Gastrocnemius medialis (tissue), 4 donors: Measurements from ENCODE around the gene LSM14A. TPM values are rescaled to one million over a fixed set of nuclear protein-coding genes. Genes with fewer than 3 reads are reported as not detected.
"Not testable (repeated sequence)": the region's sequence is repeated elsewhere in the genome, so short reads cannot be mapped to it uniquely, and the experiment has no call there.

Experiments
- ATAC-seq, 2 donors: fragments of 150-250 bp; one replicate each; pipeline ENCODE4 v1.9.1; 2016
- DNase-seq, 2 donors: peaks; one replicate each; pipeline ENCODE4 v3.0.0-alpha.2; 2019
- H3K27ac ChIP-seq, 4 donors: fragments of 200-600 bp; sonication (generic); 1 replicate in 1 of 4; 2 replicates in 3 of 4; pipeline ENCODE4 v1.5.1; 2016 to 2018; ENCODE audit warnings: mild to moderate bottlenecking in 2 of 4, moderate library complexity in 1 of 4
- H3K27me3 ChIP-seq, 3 donors: fragments of 200-600 bp; sonication (generic) in 2 of 3; 1 replicate in 1 of 3; 2 replicates in 2 of 3; pipeline versions ENCODE4 v1.5.1 to v1.6.0; 2016 to 2019; ENCODE audit warnings: mild to moderate bottlenecking in 1 of 3, moderate library complexity in 1 of 3
- H3K36me3 ChIP-seq, 2 donors: fragments of 200-600 bp; sonication (generic) in 1 of 2; one replicate each; pipeline ENCODE4 v1.5.1; 2017 to 2018
- H3K4me1 ChIP-seq, 2 donors: fragments of 200-600 bp; sonication (generic) in 1 of 2; one replicate each; pipeline ENCODE4 v1.5.1; 2016 to 2017; ENCODE audit warnings: mild to moderate bottlenecking in 2 of 2
- H3K4me3 ChIP-seq, 4 donors: fragments of 200-600 bp; sonication (generic) in 3 of 4; 1 replicate in 1 of 4; 2 replicates in 3 of 4; pipeline ENCODE4 v1.5.1; 2016 to 2019; ENCODE audit warnings: mild to moderate bottlenecking in 2 of 4
- H3K9me3 ChIP-seq, 3 donors: fragments of 200-600 bp; sonication (generic) in 2 of 3; 1 replicate in 1 of 3; 2 replicates in 2 of 3; pipeline ENCODE4 v1.5.1; 2016 to 2019
- POLR2A ChIP-seq, 2 donors: fragments of 450-650 bp; IDR thresholded peaks; one replicate each; pipeline ENCODE4 v1.6.1; 2017; ENCODE audit warnings: antibody characterized with exemption in 2 of 2, mild to moderate bottlenecking in 2 of 2, moderate library complexity in 2 of 2
- in situ Hi-C, 4 donors: fragments of 200-750 bp; cut with MboI; loops; one replicate each; pipeline versions ENCODE4 v1.15.0 to v1.8.0; 2017; ENCODE audit warnings: low sequenced_read_pairs in 4 of 4
- intact Hi-C: fragments of 100-400 bp; cut with DNase I; formaldehyde crosslinking; loops from one replicate; pipeline ENCODE4 v1.15.1; 2023; ENCODE audit warnings: low total_unique reads
- total RNA-seq, 4 donors: library from RNA; depleted of rRNA; stranded (reverse); fragments of >200 nt; gene quantifications; one replicate each; pipeline versions ENCODE4 v1.1.0 to v1.2.3, GENCODE V29; 2016
- TF ChIP-seq, protein P1 (sequence below), 5 experiments: fragments of 450-650 bp in 3 of 5; fragments of 200-600 bp in 2 of 5; sonication (generic) in 2 of 5; IDR thresholded peaks in 4 of 5; conservative IDR thresholded peaks in 1 of 5; 1 replicate in 4 of 5; 2 replicates in 1 of 5; pipeline ENCODE4 v1.5.1; 2016 to 2019; ENCODE audit warnings: antibody characterized with exemption in 5 of 5, mild to moderate bottlenecking in 3 of 5, moderate library complexity in 3 of 5

Gene LSM14A
- total RNA-seq, 4 donors from 2014 or later = 104 to 120 (median 115) TPM

DNA sequence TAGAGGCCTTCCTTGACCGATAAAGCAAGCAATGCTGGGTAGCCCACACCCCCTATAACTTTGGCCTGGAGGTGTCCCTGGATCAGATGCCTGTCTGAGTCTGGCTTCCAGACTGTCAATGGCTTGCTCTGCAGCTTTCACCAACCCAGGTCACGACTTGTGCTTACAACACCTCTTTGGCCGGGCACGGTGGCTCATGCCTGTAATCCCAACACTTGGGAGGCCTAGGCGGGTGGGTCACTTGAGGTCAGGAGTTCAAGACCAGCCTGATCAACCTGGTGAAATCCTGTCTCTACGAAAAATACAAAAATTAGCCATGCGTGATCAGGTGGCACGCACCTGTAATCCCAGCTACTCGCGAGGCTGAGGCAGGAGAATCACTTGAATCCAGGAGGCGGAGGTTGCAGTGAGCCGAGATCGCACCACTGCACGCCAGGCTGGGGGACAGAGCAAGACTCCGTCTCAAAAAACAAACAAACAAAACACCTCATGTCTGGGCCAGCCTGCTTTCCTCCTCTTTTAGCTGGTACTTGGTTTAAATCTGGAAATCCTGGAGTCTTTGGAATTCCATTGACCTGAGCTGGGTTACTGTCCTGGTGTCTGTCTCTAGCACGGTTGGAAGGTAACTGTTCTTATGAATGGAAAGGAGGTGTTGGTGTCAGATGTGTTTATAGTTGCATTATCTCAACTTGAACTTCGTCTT, 71.7 kb downstream of the LSM14A start:
- Histone ChIP-seq H3K27me3 (no peaks in the 10 kb centered on the region), H3K27ac (peak overlapping the region in 3 of 4 donors; percentile 25 to 36 (median 35)), H3K9me3 (no peaks in the 10 kb centered on the region), H3K4me1 (peaks cover 9 to 14% of the 10 kb centered on the region in 2 donors), H3K36me3 (no peaks in the 10 kb centered on the region), H3K4me3 (no peak overlapping the region)
- in situ Hi-C loops (loop anchor here in 2 of 4 donors (25.0 kb wide), 1 partner anchor 93 kb away; no protein-coding TSS in a partner anchor), intact Hi-C loops (no loop called here)
- ATAC-seq = peak; percentile 37 to 60
- TF ChIP-seq, protein P1, sequence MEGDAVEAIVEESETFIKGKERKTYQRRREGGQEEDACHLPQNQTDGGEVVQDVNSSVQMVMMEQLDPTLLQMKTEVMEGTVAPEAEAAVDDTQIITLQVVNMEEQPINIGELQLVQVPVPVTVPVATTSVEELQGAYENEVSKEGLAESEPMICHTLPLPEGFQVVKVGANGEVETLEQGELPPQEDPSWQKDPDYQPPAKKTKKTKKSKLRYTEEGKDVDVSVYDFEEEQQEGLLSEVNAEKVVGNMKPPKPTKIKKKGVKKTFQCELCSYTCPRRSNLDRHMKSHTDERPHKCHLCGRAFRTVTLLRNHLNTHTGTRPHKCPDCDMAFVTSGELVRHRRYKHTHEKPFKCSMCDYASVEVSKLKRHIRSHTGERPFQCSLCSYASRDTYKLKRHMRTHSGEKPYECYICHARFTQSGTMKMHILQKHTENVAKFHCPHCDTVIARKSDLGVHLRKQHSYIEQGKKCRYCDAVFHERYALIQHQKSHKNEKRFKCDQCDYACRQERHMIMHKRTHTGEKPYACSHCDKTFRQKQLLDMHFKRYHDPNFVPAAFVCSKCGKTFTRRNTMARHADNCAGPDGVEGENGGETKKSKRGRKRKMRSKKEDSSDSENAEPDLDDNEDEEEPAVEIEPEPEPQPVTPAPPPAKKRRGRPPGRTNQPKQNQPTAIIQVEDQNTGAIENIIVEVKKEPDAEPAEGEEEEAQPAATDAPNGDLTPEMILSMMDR (IDR thresholded peaks at IDR 0.05 in 4 of 5, conservative IDR thresholded peaks at IDR 0.05 in 1 of 5) = no peak
- no peak for TF ChIP-seq POLR2A (IDR thresholded peaks at IDR 0.05)
- DNase-seq = no peak

DNA sequence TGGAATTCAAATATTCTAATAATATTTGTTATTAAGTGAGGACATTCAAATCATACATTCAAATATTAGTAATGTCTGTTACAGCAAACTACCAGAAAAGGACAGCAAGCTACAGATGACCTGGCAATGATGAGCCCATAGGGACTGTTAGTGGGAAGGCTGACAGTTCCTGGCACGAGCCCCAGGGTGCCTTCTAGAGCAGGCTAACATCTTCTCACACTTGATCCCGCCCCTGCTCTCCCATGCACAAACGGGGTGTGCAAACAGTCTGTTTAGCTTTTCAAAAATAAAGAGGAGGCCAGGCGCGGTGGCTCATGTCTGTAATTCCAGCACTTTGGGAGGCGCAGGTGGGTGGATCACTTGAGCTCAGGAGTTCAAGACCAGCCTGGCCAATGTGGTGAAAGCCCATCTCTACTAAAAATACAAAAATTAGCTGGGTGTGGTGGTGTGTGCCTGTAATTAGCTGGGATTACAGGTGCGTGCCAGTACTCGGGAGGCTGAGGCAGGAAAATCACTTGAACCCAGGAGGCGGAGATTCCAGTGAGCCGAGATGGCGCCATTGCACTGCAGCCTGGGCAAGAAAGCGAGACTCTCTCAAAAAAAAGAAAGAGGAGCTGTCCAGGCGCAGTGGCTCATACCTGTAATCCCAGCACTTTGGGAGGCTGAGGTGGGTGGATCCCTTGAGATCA, 72.5 kb downstream of the LSM14A start:
- ATAC-seq (no peak), DNase-seq (no peak)
- Histone ChIP-seq H3K4me3 (no peak overlapping the region), H3K4me1 (peaks cover 9 to 14% of the 10 kb centered on the region in 2 donors), H3K27ac (no peak overlapping the region), H3K36me3 (no peaks in the 10 kb centered on the region), H3K27me3 (no peaks in the 10 kb centered on the region), H3K9me3 (no peaks in the 10 kb centered on the region)
- intact Hi-C loops (no loop called here), in situ Hi-C loops (loop anchor here in 2 of 4 donors (25.0 kb wide), 1 partner anchor 93 kb away; no protein-coding TSS in a partner anchor)
- no peak for TF ChIP-seq POLR2A (IDR thresholded peaks at IDR 0.05)
- TF ChIP-seq, protein P1 (IDR thresholded peaks at IDR 0.05 in 4 of 5, conservative IDR thresholded peaks at IDR 0.05 in 1 of 5) = no peak

DNA sequence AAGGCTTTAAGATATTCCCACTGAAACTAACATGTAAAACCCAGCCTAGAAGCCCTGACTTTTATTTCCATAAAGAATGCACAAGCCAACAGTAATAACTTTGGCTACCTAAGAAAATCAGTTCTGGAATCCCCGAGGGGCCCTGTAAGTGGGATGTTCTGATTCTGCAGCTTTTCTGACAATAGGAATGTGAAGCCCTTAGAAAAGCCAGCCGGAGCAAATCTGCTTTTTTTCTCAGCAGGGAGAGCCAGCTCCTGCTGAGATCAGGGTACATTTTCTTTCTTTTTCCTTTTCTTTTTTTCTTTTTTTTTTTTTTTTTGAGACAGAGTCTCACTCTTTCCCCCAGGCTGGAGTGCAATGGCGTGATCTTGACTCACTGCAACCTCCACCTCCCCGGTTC, 74.0 kb downstream of the LSM14A start:
- Histone ChIP-seq H3K9me3 (no peaks in the 10 kb centered on the region), H3K27me3 (no peaks in the 10 kb centered on the region), H3K36me3 (no peaks in the 10 kb centered on the region), H3K27ac (no peak overlapping the region), H3K4me3 (no peak overlapping the region), H3K4me1 (peaks cover 9 to 14% of the 10 kb centered on the region in 2 donors)
- no peak for TF ChIP-seq POLR2A (IDR thresholded peaks at IDR 0.05)
- TF ChIP-seq, protein P1 (IDR thresholded peaks at IDR 0.05 in 4 of 5, conservative IDR thresholded peaks at IDR 0.05 in 1 of 5) = no peak
- in situ Hi-C loops (loop anchor here in 2 of 4 donors (25.0 kb wide), 1 partner anchor 91 kb away; no protein-coding TSS in a partner anchor), intact Hi-C loops (no loop called here)
- DNase-seq (no peak), ATAC-seq (no peak)

DNA sequence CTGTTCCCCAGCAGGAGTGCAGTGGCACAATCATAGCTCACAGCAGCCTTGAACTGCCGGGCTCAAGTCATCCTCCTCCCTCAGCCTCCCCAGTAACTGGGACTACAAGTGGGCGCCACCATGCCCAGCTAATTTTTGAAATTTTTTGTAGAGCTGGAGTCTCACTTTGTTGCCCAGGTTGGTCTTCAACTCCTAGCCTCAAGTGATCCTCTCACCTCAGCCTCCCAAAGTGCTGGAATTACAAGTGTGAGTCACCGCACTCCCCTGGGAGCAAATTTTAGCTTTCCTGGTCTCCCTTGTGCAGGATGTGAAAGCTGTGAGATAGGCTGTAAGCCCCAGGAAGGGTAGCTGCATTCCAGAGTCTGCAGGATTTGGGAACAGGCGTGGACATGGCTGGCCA, 76.6 kb downstream of the LSM14A start:
- H3K4me1 ChIP-seq = peaks cover 3 to 6% of the 10 kb centered on the region in 2 donors
- no peaks in the 10 kb centered on the region for H3K36me3 ChIP-seq
- no peak overlapping the region for H3K4me3 ChIP-seq
- no peak overlapping the region for H3K27ac ChIP-seq
- ATAC-seq (no peak), DNase-seq (no peak)
- H3K27me3 ChIP-seq = no peaks in the 10 kb centered on the region
- H3K9me3 ChIP-seq = no peaks in the 10 kb centered on the region
- in situ Hi-C loops = loop anchor here in 2 of 4 donors (25.0 kb wide), 1 partner anchor 88 kb away; no protein-coding TSS in a partner anchor
- intact Hi-C loops = no loop called here
- TF ChIP-seq, protein P1 (IDR thresholded peaks at IDR 0.05 in 4 of 5, conservative IDR thresholded peaks at IDR 0.05 in 1 of 5) = no peak
- TF ChIP-seq POLR2A (IDR thresholded peaks at IDR 0.05) = no peak

DNA sequence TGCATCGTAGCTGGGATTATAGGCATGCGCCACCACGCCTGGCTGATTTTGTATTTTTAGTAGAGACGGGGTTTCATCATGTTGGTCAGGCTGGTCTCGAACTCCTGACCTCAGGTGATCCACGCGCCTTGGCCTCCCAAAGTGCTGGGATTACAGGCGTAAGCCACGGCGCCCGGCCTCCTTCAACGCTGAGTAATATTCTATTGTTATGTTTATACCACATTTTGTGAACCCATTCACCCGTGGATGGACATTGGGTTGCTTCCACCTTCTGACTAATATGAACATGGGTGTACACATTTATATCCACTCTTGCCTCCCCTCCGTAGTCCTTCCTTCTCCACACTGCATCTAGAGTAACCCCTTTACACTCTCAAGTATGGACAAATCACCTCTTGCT, 80.9 kb downstream of the LSM14A start:
- not testable (repeated sequence) for DNase-seq, H3K27ac ChIP-seq, ATAC-seq, H3K36me3 ChIP-seq, H3K9me3 ChIP-seq, H3K27me3 ChIP-seq, H3K4me3 ChIP-seq
- in situ Hi-C loops = loop anchor here in 1 of 4 donors (10.0 kb wide), 1 partner anchor 62 kb away; no protein-coding TSS in a partner anchor
- H3K4me1 ChIP-seq = peaks cover 22 to 27% of the 10 kb centered on the region in 2 donors
- intact Hi-C loops = loop anchor here (10.0 kb wide), 1 partner anchor 182 kb away; no protein-coding TSS in a partner anchor

DNA sequence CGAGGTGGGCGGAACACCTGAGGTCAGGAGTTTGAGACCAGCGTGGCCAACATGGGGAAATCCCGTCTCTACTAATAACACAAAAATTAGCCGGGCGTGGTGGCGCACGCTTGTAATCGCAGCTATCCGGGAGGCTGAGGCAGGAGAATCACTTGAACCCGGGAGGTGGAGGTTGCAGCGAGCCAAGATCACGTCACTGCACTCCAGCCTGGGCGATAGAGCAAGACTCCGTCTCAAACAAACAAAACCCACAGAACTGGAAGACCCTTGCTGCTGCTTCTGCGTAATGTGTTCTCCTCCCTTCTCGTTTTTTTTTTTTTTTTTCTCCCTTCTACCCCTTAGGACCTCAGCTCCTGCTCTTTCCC, 81.4 kb downstream of the LSM14A start:
- H3K9me3 ChIP-seq, DNase-seq, H3K27me3 ChIP-seq, ATAC-seq, H3K36me3 ChIP-seq: not testable (repeated sequence)
- Histone ChIP-seq H3K4me3 (peak overlapping the region; percentile 81 to 100 (median 90)), H3K4me1 (peaks cover 27 to 31% of the 10 kb centered on the region in 2 donors), H3K27ac (peak overlapping the region; percentile 96 to 100 (median 98))
- intact Hi-C loops (loop anchor here (10.0 kb wide), 1 partner anchor 181 kb away; no protein-coding TSS in a partner anchor), in situ Hi-C loops (loop anchor here in 1 of 4 donors (10.0 kb wide), 1 partner anchor 61 kb away; no protein-coding TSS in a partner anchor)
